Natural killer cell treated with Interleukin-12 subunit alpha and Interleukin-12 subunit beta and Interleukin-15 and Interleukin-18, amount 100 ng/mL, for 72 hours (primary cell): ENCODE results near the gene RPE. TPM values are rescaled to one million over a fixed set of nuclear protein-coding genes. Genes with fewer than 3 reads are reported as not detected.

Experiments used
- ATAC-seq, 2 donors: fragments of 150-1000 bp; cut with Tn5 transposase in 1 of 2; sonication (Bioruptor Pico), chemical (Tn5 transposase) in 1 of 2; 2 replicates each; pipeline ENCODE4 v1.10.0; 2021
- DNase-seq: peaks from one replicate; pipeline ENCODE4 v3.0.0; 2022; ENCODE audit warnings: low spot score
- H3K27ac Mint-ChIP-seq, 2 donors: 1 replicate in 1 of 2; 2 replicates in 1 of 2; pipeline ENCODE4 v1.8.0; 2022; ENCODE audit warnings: mixed read lengths in 2 of 2, mild to moderate bottlenecking in 1 of 2, moderate library complexity in 1 of 2
- H3K27me3 Mint-ChIP-seq, 2 donors: 1 replicate in 1 of 2; 2 replicates in 1 of 2; pipeline ENCODE4 v1.8.0; 2022; ENCODE audit warnings: mixed read lengths in 2 of 2
- H3K36me3 Mint-ChIP-seq: one replicate; pipeline ENCODE4 v1.8.0; 2022; ENCODE audit warnings: mixed read lengths
- H3K4me1 Mint-ChIP-seq, 2 donors: 1 replicate in 1 of 2; 2 replicates in 1 of 2; pipeline ENCODE4 v1.8.0; 2022; ENCODE audit warnings: low read depth in 2 of 2, mixed read lengths in 2 of 2, mild to moderate bottlenecking in 1 of 2
- H3K4me3 Mint-ChIP-seq: one replicate; pipeline ENCODE4 v1.8.0; 2022; ENCODE audit warnings: mixed read lengths
- H3K9me3 Mint-ChIP-seq: 2 replicates; pipeline ENCODE4 v1.8.0; 2022; ENCODE audit warnings: mixed read lengths
- total RNA-seq, 2 donors: library from RNA; stranded (reverse); gene quantifications; one replicate each; pipeline ENCODE4 v1.2.3, GENCODE V29; 2022

Gene RPE
- total RNA-seq, 2 donors from 2014 or later = 49.4 to 70.9 TPM

- Mint-ChIP-seq H3K27ac (peak overlapping the region in 1 of 2 donors; percentile 66), H3K36me3 (peaks cover 29% of the 10 kb centered on the region), H3K4me1 (peaks cover 15 to 18% of the 10 kb centered on the region in 2 donors), H3K4me3 (no peak overlapping the region), H3K9me3 (no peaks in the 10 kb centered on the region), H3K27me3 (no peaks in the 10 kb centered on the region)
- DNase-seq = no peak
- ATAC-seq = no peak
Measured at GRCh38 chr2:210020138-210020537, 17.7 kb downstream of the RPE start.

DNA sequence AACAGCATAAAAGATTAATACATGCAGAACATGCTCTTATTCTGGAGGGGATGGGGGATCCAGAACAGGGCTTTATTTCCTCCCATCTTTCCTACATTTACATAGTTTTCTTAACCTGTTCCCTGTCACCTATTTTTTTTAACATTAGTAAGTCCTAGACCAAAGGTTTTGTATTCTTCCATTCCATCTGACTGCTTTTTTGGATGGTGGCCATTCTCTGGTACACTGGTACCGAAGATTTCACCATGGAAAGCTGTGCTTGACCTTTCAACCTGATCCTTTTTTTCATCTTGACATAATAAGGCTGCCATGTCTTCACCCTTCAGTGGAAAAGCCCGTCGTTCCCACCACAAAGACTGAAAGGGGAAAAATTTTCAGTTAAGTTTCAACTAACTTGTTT, 20.4 kb downstream of the RPE start:
- peaks cover 12 to 16% of the 10 kb centered on the region in 2 donors for H3K4me1 Mint-ChIP-seq
- no peaks in the 10 kb centered on the region for H3K9me3 Mint-ChIP-seq
- no peaks in the 10 kb centered on the region for H3K27me3 Mint-ChIP-seq
- no peak overlapping the region for H3K27ac Mint-ChIP-seq
- ATAC-seq (no peak), DNase-seq (no peak)
- peaks cover 26% of the 10 kb centered on the region for H3K36me3 Mint-ChIP-seq
- H3K4me3 Mint-ChIP-seq = no peak overlapping the region

DNA sequence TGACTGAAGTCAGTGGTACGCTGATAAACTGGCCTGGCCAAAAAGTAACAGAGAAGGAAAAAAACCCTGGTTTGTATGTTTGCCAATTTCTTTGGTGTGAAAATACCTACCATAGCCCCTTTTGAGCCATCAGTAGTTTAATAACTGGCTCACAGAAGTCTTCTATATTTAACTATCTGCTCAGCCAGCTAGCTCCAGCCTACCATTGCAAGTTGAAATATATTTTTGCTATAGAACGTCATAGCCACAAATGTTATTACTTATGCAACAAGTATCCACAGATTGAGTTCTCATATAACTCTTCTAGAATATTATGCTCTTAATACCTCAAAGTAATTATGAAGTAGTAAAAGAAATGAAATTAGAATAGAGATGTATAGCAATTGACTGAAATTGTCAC, 25.2 kb downstream of the RPE start:
- no peak overlapping the region for H3K27ac Mint-ChIP-seq
- no peaks in the 10 kb centered on the region for H3K27me3 Mint-ChIP-seq
- no peak overlapping the region for H3K4me3 Mint-ChIP-seq
- no peaks in the 10 kb centered on the region for H3K4me1 Mint-ChIP-seq
- H3K36me3 Mint-ChIP-seq = peaks cover 8% of the 10 kb centered on the region
- no peaks in the 10 kb centered on the region for H3K9me3 Mint-ChIP-seq
- ATAC-seq = no peak
- no peak for DNase-seq

DNA sequence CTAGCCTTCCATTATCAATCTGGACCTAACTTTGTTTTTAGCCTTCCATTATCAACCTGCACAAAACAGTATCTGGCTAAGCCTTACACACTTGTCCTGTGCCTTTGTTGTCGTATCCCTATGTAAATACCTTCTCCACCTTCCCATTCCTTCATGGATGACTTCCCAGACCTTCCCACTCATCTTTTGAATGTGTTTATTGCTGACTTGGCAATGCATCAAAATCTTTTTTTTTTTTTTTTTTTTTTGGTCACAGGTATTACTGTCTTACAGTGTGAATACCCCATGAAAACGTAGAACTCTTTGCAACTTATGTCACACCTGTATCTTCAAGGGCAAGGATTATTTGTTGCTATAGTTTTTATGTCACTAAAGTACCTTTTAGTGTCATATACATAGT, 25.7 kb downstream of the RPE start:
- no peak for ATAC-seq
- H3K27me3 Mint-ChIP-seq = no peaks in the 10 kb centered on the region
- no peak overlapping the region for H3K27ac Mint-ChIP-seq
- H3K9me3 Mint-ChIP-seq = no peaks in the 10 kb centered on the region
- H3K36me3 Mint-ChIP-seq = peaks cover 3% of the 10 kb centered on the region
- H3K4me3 Mint-ChIP-seq = no peak overlapping the region
- no peak for DNase-seq
- H3K4me1 Mint-ChIP-seq = no peaks in the 10 kb centered on the region

GRCh38 chr2:210034087-210034683, 31.7 kb downstream of the RPE start:
- Mint-ChIP-seq H3K36me3 (no peaks in the 10 kb centered on the region), H3K27me3 (no peaks in the 10 kb centered on the region)

GRCh38 chr2:210035679-210036078, 33.2 kb downstream of the RPE start:
- H3K27me3 Mint-ChIP-seq = no peaks in the 10 kb centered on the region
- H3K4me3 Mint-ChIP-seq = no peak overlapping the region
- ATAC-seq = no peak
- H3K27ac Mint-ChIP-seq = no peak overlapping the region
- no peak for DNase-seq
- no peaks in the 10 kb centered on the region for H3K36me3 Mint-ChIP-seq
- H3K4me1 Mint-ChIP-seq = peaks cover 11 to 13% of the 10 kb centered on the region in 2 donors
- no peaks in the 10 kb centered on the region for H3K9me3 Mint-ChIP-seq

More at GRCh38 chr2:210034087-210034683, 31.7 kb downstream of the RPE start:
- ATAC-seq = no peak
- no peak overlapping the region for H3K27ac Mint-ChIP-seq
- peaks cover 11 to 13% of the 10 kb centered on the region in 2 donors for H3K4me1 Mint-ChIP-seq
- H3K9me3 Mint-ChIP-seq = no peaks in the 10 kb centered on the region
- DNase-seq = no peak
- H3K4me3 Mint-ChIP-seq = no peak overlapping the region

DNA sequence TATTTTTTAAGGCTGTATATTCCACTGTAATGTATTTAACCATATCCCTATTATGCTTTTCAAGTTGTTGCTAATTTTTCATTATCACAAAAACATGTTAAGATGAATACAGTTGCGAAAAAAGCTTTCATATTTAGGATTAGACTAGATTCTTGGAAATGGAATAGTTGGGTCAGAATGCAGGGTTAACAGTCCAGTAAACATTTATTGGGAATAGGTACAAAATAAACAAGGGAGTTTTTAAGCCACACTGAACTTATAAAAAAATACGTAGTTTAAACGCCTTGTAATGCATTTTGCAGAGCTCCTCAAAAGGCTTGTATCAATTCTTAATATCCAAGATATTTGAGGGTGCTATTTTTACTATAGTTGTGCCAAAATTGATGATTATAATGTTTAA, 35.6 kb downstream of the RPE start:
- Mint-ChIP-seq H3K27me3 (no peaks in the 10 kb centered on the region), H3K4me1 (peaks cover 11 to 13% of the 10 kb centered on the region in 2 donors), H3K9me3 (no peaks in the 10 kb centered on the region), H3K27ac (no peak overlapping the region), H3K4me3 (no peak overlapping the region), H3K36me3 (no peaks in the 10 kb centered on the region)
- ATAC-seq = no peak
- DNase-seq = no peak

- Mint-ChIP-seq H3K27me3 (no peaks in the 10 kb centered on the region), H3K4me1 (peaks cover 0 to 4% of the 10 kb centered on the region in 2 donors), H3K4me3 (no peak overlapping the region), H3K27ac (no peak overlapping the region), H3K36me3 (peaks cover 14% of the 10 kb centered on the region), H3K9me3 (peaks cover 6% of the 10 kb centered on the region)
- ATAC-seq = no peak
- DNase-seq = no peak
Measured at GRCh38 chr2:210046851-210047500, 44.5 kb downstream of the RPE start.

GRCh38 chr2:210049831-210050230, 47.4 kb downstream of the RPE start:
- DNase-seq (no peak), ATAC-seq (no peak)
- H3K27ac Mint-ChIP-seq = no peak overlapping the region
- H3K36me3 Mint-ChIP-seq = peaks cover 19% of the 10 kb centered on the region
- H3K4me3 Mint-ChIP-seq = no peak overlapping the region
- H3K4me1 Mint-ChIP-seq = peaks cover 0 to 4% of the 10 kb centered on the region in 2 donors
- peaks cover 6% of the 10 kb centered on the region for H3K9me3 Mint-ChIP-seq
- H3K27me3 Mint-ChIP-seq = no peaks in the 10 kb centered on the region

DNA sequence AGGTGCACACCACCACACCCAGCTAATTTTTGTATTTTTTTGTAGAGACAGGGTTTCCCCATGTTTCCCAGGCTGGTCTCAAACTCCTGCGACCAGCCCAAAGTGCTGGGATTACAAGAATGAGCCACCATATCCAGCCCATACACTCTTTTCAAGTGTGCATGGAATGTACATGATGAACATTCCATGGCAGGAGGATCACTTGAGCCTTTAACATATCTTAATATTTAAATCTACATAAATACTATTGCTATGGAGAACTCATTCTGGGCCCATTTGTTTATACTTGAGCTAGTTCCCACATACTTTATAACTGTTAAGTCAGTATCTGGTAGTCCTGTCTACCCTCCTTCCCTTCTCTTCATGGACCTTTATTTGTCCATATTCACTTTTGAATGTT, 48.4 kb downstream of the RPE start:
- H3K36me3 Mint-ChIP-seq = peaks cover 21% of the 10 kb centered on the region
- no peak overlapping the region for H3K27ac Mint-ChIP-seq
- no peak overlapping the region for H3K4me3 Mint-ChIP-seq
- peaks cover 4 to 5% of the 10 kb centered on the region in 2 donors for H3K4me1 Mint-ChIP-seq
- peaks cover 12% of the 10 kb centered on the region for H3K9me3 Mint-ChIP-seq
- DNase-seq (no peak), ATAC-seq (no peak)
- H3K27me3 Mint-ChIP-seq = no peaks in the 10 kb centered on the region

GRCh38 chr2:210054696-210055095, 52.3 kb downstream of the RPE start:
- H3K27ac Mint-ChIP-seq = no peak overlapping the region
- no peaks in the 10 kb centered on the region for H3K27me3 Mint-ChIP-seq
- ATAC-seq = no peak

DNA sequence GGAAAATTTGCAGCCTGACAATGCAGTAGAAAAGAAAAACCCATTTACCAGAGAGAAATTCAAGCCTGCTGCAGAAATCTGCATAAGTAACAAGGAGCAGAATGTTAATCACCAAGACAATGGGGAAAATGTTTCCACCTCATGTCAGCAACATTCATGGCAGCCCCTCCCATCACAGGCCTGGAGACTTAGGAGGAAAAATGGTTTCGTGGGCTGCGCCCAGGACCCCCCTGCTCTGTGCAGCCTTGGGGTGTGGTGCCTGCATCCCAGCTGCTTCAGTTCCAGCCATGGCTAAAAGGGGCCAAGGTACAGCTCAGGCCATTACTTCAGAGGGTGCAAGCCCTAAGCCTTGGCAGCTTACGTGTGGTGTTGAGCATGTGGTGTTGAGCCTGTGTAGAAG, 53.4 kb downstream of the RPE start:
- H3K4me3 Mint-ChIP-seq = no peak overlapping the region
- peaks cover 0 to 5% of the 10 kb centered on the region in 2 donors for H3K4me1 Mint-ChIP-seq
- peaks cover 12% of the 10 kb centered on the region for H3K36me3 Mint-ChIP-seq
- DNase-seq (no peak), ATAC-seq (no peak)
- no peak overlapping the region for H3K27ac Mint-ChIP-seq
- H3K27me3 Mint-ChIP-seq = no peaks in the 10 kb centered on the region
- peaks cover 9% of the 10 kb centered on the region for H3K9me3 Mint-ChIP-seq

More at GRCh38 chr2:210054696-210055095, 52.3 kb downstream of the RPE start:
- Mint-ChIP-seq H3K4me1 (peaks cover 4 to 5% of the 10 kb centered on the region in 2 donors), H3K9me3 (peaks cover 9% of the 10 kb centered on the region), H3K36me3 (peaks cover 12% of the 10 kb centered on the region), H3K4me3 (no peak overlapping the region)
- no peak for DNase-seq

- Mint-ChIP-seq H3K27ac (no peak overlapping the region), H3K9me3 (no peaks in the 10 kb centered on the region), H3K27me3 (no peaks in the 10 kb centered on the region), H3K36me3 (no peaks in the 10 kb centered on the region), H3K4me3 (no peak overlapping the region), H3K4me1 (no peaks in the 10 kb centered on the region)
- ATAC-seq = no peak
- DNase-seq = no peak
Measured at GRCh38 chr2:210063306-210063705, 60.9 kb downstream of the RPE start.
